Right lobe of liver (tissue), 4 donors: Measurements from ENCODE around the gene KXD1.

Experiments used
- CTCF ChIP-seq, 4 donors: fragments of 200-600 bp in 3 of 4; fragments of 450-650 bp in 1 of 4; IDR thresholded peaks; one replicate each; pipeline versions ENCODE4 v1.5.1 to v1.8.0; 2016 to 2022; ENCODE audit warnings: antibody characterized with exemption in 4 of 4, mild to moderate bottlenecking in 2 of 4
- POLR2A ChIP-seq: fragments of 450-650 bp; IDR thresholded peaks from one replicate; pipeline ENCODE4 v1.6.1; 2017; ENCODE audit warnings: antibody characterized with exemption, mild to moderate bottlenecking
- donor health status: DM: no; HTN: no; CAD: no.
- donor health status: DM: no; HTN: no; CAD: no.
- donor health status: DM: no; HTN: yes; CAD: no.

GRCh38 chr19:18557411-18558201 lies at the start of gene KXD1:
- no peak for TF ChIP-seq CTCF (IDR thresholded peaks at IDR 0.05)
- TF ChIP-seq POLR2A = peak; percentile 85
